Effector memory CD4-positive, alpha-beta T cell (primary cell): ENCODE measurements around the gene GLB1L.

Experiments
- DNase-seq, 3 donors: peaks; one replicate each; pipeline ENCODE4 v3.0.0-alpha.2; 2020
- H3K27ac ChIP-seq: 2 replicates; pipeline ENCODE4 v1.7.0; 2013; ENCODE audit warnings: mild to moderate bottlenecking, low read length, moderate library complexity; ENCODE audit not compliant: insufficient read depth, poor library complexity, severe bottlenecking
- H3K27me3 ChIP-seq: replicated peaks from 2 replicates; pipeline ENCODE4 v1.7.0; 2013; ENCODE audit warnings: mild to moderate bottlenecking, low read length; ENCODE audit not compliant: insufficient read depth, control insufficient read depth, poor library complexity, severe bottlenecking
- H3K36me3 ChIP-seq: 2 replicates; pipeline ENCODE4 v1.7.0; 2013; ENCODE audit warnings: mild to moderate bottlenecking, low read length, moderate library complexity; ENCODE audit not compliant: control insufficient read depth, insufficient read depth
- H3K4me1 ChIP-seq: 2 replicates; pipeline ENCODE4 v1.7.0; 2013; ENCODE audit warnings: low read length, mild to moderate bottlenecking; ENCODE audit not compliant: control insufficient read depth, insufficient read depth, poor library complexity, severe bottlenecking
- H3K4me3 ChIP-seq: 2 replicates; pipeline ENCODE4 v1.7.0; 2013; ENCODE audit warnings: low read length, low read depth, mild to moderate bottlenecking; ENCODE audit not compliant: insufficient read depth, poor library complexity, severe bottlenecking
- H3K9me3 ChIP-seq: 2 replicates; pipeline ENCODE4 v1.7.0; 2013; ENCODE audit warnings: mild to moderate bottlenecking, low read length, moderate library complexity; ENCODE audit not compliant: control insufficient read depth

The GLB1L gene

DNA sequence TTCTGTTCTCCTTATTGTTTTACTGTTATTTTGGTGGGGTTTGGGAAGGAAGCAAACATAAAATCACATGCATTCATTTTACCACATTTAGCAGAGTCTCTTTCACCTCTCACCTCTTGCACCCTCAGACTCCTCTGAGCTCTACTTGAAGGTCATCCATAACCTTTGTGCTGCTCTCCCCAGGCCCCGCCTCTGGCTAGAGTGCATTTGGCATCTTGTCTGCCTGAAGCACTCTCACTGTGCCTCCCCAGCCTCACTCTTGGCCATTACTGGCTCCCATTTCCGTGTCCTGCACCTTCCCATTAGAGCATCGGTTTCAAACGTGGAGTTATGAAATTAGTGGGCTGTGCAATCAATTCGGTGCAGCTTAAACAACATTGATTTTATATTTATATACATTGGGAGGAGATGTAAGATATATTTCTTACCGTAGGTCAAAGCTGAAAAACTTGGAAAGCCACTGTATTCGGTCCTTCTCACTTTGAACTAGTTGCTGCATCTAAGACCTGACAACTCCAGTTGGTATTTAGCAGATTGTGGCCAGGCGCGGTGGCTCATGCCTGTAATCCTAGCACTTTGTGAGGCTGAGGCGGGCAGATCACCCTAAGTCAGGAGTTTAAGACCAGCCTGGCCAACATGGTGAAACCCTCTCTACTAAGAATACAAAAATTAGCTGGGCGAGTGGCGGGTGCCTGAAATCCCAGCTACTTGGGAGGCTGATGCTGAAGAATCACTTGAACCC is 45.6 kb downstream of the GLB1L start:
- no peaks in the 10 kb centered on the region for H3K36me3 ChIP-seq
- no peak for DNase-seq
- H3K4me3 ChIP-seq, result no peak overlapping the region
- no peaks in the 10 kb centered on the region for H3K27me3 ChIP-seq
- H3K9me3 ChIP-seq, result no peaks in the 10 kb centered on the region
- no peak overlapping the region for H3K27ac ChIP-seq
- H3K4me1 ChIP-seq, result no peaks in the 10 kb centered on the region

DNA sequence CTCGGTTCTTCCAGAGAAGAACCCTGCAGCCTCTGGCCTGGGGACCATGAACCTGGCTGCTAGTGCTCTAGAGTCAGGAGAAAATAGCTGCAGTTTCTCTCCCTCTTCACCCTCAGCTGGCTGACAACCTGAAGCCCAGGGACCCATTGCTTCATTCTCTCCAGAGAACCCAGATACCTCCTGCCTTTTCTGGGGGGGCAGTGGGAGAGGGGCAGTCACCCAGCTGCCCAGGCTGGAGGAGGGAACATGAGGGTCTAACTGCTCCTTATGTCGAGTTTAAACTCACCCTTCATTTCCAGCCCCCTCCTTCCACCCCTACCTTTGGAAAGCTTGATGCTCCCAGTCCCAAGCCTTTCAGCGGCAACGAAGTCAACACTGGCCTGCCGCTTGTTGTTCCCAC is 46.3 kb downstream of the GLB1L start:
- no peak overlapping the region for H3K27ac ChIP-seq
- no peaks in the 10 kb centered on the region for H3K27me3 ChIP-seq
- H3K4me3 ChIP-seq, result no peak overlapping the region
- no peaks in the 10 kb centered on the region for H3K4me1 ChIP-seq
- no peaks in the 10 kb centered on the region for H3K9me3 ChIP-seq
- no peaks in the 10 kb centered on the region for H3K36me3 ChIP-seq
- no peak for DNase-seq

DNA sequence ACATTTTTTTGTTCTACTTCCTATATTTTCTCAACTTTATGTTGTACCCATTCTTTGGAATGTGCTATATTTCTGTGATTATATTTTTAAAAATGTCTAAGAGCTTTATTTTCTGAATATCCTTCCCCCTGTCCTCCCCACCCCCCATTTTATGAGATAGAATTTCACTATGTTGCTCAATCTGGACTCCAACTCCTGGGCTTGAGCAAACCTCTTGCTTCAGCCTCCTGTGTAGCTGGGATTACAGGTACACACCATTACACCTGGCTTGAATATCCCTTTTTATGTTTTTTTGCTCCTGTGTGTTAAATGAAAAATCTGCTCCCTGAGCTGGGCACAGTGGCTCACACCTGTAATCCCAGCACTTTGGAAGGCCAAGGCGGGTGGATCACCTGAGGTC is 47.9 kb downstream of the GLB1L start:
- no peaks in the 10 kb centered on the region for H3K4me1 ChIP-seq
- H3K27me3 ChIP-seq, result no peaks in the 10 kb centered on the region
- no peak overlapping the region for H3K27ac ChIP-seq
- DNase-seq, result no peak
- no peak overlapping the region for H3K4me3 ChIP-seq
- H3K36me3 ChIP-seq, result no peaks in the 10 kb centered on the region
- H3K9me3 ChIP-seq, result no peaks in the 10 kb centered on the region

DNA sequence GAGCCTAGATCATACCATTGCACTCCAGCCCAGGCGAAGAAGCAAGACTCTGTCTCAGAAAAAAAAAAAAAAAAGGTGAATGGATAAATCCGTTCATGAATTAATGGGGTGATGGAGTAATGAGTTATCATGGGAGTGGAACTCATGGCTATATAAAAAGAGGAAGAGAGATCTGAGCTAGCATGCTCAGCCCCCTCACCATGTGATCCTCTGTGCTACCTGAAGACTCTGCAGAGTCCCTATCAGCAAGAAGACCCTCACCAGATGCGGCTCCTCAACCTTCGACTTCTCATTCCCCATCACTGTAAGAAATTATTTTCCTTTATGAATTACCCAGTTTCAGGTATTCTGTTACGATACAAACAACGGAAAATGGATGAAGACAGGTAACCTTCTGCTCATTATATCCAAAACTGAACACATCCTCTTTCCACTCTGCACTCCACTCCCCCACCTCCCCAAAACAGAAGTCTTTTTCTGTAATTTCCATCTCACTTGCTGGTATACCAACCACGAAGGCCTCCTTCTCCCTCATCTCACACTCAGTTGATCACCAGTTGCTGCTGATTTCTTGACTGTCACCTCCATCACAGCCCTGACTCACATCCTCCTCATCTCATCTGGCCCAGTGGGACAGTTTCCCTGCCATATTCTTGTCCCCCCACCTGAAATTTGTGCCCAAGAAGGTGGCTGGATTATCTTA is 58.3 kb downstream of the GLB1L start:
- Histone ChIP-seq H3K4me3 (no peak overlapping the region), H3K27ac (no peak overlapping the region), H3K4me1 (peaks cover 3% of the 10 kb centered on the region), H3K36me3 (peaks cover 25% of the 10 kb centered on the region), H3K9me3 (no peaks in the 10 kb centered on the region), H3K27me3 (no peaks in the 10 kb centered on the region)
- DNase-seq, result no peak
